Calu3 (cell line): Measurements from ENCODE around the gene HS6ST2. TPM values are rescaled to one million over a fixed set of nuclear protein-coding genes. Genes with fewer than 3 reads are reported as not detected.

ENCODE experiments used
- BruUV-seq: library from RNA; stranded (reverse); fragments of 400-500 nt; replicated peaks from 2 replicates; lab custom pipeline; 2021; lab: Mats Ljungman, UMichigan
- CTCF ChIA-PET: fragments of 300-600 bp; sonication (Branson Sonifier 250); formaldehyde crosslinking; loops from one replicate; lab custom pipeline; 2022; ENCODE audit warnings: antibody characterized with exemption; lab: Charles Lee
- DNase-seq: peaks from one replicate; pipeline ENCODE4 v3.0.0; 2022
- H3K27ac Mint-ChIP-seq: one replicate; pipeline ENCODE4 v1.8.0; 2022; ENCODE audit warnings: mixed read lengths; ENCODE audit not compliant: unreplicated experiment
- H3K27me3 Mint-ChIP-seq: one replicate; pipeline ENCODE4 v1.8.0; 2022; ENCODE audit warnings: mixed read lengths; ENCODE audit not compliant: unreplicated experiment
- H3K36me3 Mint-ChIP-seq: one replicate; pipeline ENCODE4 v1.8.0; 2022; ENCODE audit warnings: mild to moderate bottlenecking, moderate library complexity, mixed read lengths; ENCODE audit not compliant: insufficient read depth, unreplicated experiment
- H3K4me1 Mint-ChIP-seq: one replicate; pipeline ENCODE4 v1.8.0; 2022; ENCODE audit warnings: mild to moderate bottlenecking, low read depth, mixed read lengths; ENCODE audit not compliant: unreplicated experiment
- H3K4me3 Mint-ChIP-seq: one replicate; pipeline ENCODE4 v1.8.0; 2022; ENCODE audit warnings: mild to moderate bottlenecking, low read depth, moderate library complexity, mixed read lengths; ENCODE audit not compliant: unreplicated experiment
- H3K9me3 Mint-ChIP-seq: one replicate; pipeline ENCODE4 v1.8.0; 2022; ENCODE audit warnings: low read depth, mixed read lengths; ENCODE audit not compliant: unreplicated experiment
- CTCF ChIP-seq: fragments of 200-600 bp; IDR thresholded peaks from one replicate; pipeline ENCODE4 v1.8.0; 2022; ENCODE audit warnings: antibody characterized with exemption; ENCODE audit not compliant: unreplicated experiment
- intact Hi-C: fragments of 100-400 bp; cut with micrococcal nuclease; formaldehyde crosslinking; loops from one replicate; pipeline ENCODE4 v1.10.0; 2022; ENCODE audit not compliant: unreplicated experiment
- total RNA-seq: library from RNA; stranded (reverse); gene quantifications from 2 replicates; pipeline ENCODE4 v1.2.3, GENCODE V29; 2022

Gene HS6ST2
- total RNA-seq, 1 experiment from 2014 or later, result 40.7 TPM

GRCh38 chrX:132594999-132595398 lies 363.4 kb downstream of the HS6ST2 start:
- no peak for TF ChIP-seq CTCF
- Mint-ChIP-seq H3K4me1 (no peaks in the 10 kb centered on the region), H3K36me3 (no peaks in the 10 kb centered on the region), H3K27me3 (no peaks in the 10 kb centered on the region), H3K4me3 (no peak overlapping the region), H3K27ac (no peak overlapping the region), H3K9me3 (no peaks in the 10 kb centered on the region)
- no peak for DNase-seq
- BruUV-seq, result no TSS peak
- CTCF ChIA-PET, result no interaction called here
- intact Hi-C loops, result no loop called here

GRCh38 chrX:132594129-132594528 lies 364.3 kb downstream of the HS6ST2 start:
- DNase-seq, result no peak
- no peaks in the 10 kb centered on the region for H3K9me3 Mint-ChIP-seq
- no peaks in the 10 kb centered on the region for H3K36me3 Mint-ChIP-seq
- no peak for TF ChIP-seq CTCF
- H3K4me3 Mint-ChIP-seq, result no peak overlapping the region
- CTCF ChIA-PET, result no interaction called here
- H3K27ac Mint-ChIP-seq, result no peak overlapping the region
- no peaks in the 10 kb centered on the region for H3K27me3 Mint-ChIP-seq
- intact Hi-C loops, result no loop called here
- no peaks in the 10 kb centered on the region for H3K4me1 Mint-ChIP-seq
- no TSS peak for BruUV-seq

- Mint-ChIP-seq H3K4me3 (no peak overlapping the region), H3K27ac (no peak overlapping the region), H3K27me3 (no peaks in the 10 kb centered on the region), H3K4me1 (no peaks in the 10 kb centered on the region), H3K9me3 (no peaks in the 10 kb centered on the region), H3K36me3 (no peaks in the 10 kb centered on the region)
- DNase-seq, result peak; percentile 20
- peak; percentile 33 for TF ChIP-seq CTCF
- CTCF ChIA-PET, result interaction anchor here (1.0 to 1.7 kb wide), 3 partner anchors 102 to 500 kb away, joined by 3 to 9 read pairs (median 7); no protein-coding TSS in a partner anchor
- BruUV-seq, result no TSS peak
- intact Hi-C loops, result loop anchor here (1.0 to 2.0 kb wide), 2 partner anchors 102 to 300 kb away; no protein-coding TSS in a partner anchor
Observed at GRCh38 chrX:132592880-132593279, 365.5 kb downstream of the HS6ST2 start.

GRCh38 chrX:132591719-132592275 lies 366.6 kb downstream of the HS6ST2 start:
- no peak overlapping the region for H3K4me3 Mint-ChIP-seq
- CTCF ChIA-PET, result interaction anchor here (1.7 kb wide), 1 partner anchor 299 kb away, joined by 9 read pairs; no protein-coding TSS in a partner anchor
- no peaks in the 10 kb centered on the region for H3K36me3 Mint-ChIP-seq
- H3K27ac Mint-ChIP-seq, result no peak overlapping the region
- no peaks in the 10 kb centered on the region for H3K27me3 Mint-ChIP-seq
- TF ChIP-seq CTCF, result no peak
- intact Hi-C loops, result loop anchor here (2.0 kb wide), 1 partner anchor 101 kb away; no protein-coding TSS in a partner anchor
- H3K9me3 Mint-ChIP-seq, result no peaks in the 10 kb centered on the region
- no peaks in the 10 kb centered on the region for H3K4me1 Mint-ChIP-seq
- no TSS peak for BruUV-seq
- no peak for DNase-seq
